IPS DF 6.9 (cell line): Measurements from ENCODE around the gene HES6.
A peak's percentile ranks its signal among the peaks of the same experiment; 100 is the strongest.

Experiments
- DNase-seq: peaks from one replicate; pipeline ENCODE4 v3.0.0-alpha.2; 2013; ENCODE audit warnings: low read depth, low spot score
- H3K27ac ChIP-seq: one replicate; pipeline ENCODE4 v1.5.1; 2013; ENCODE audit warnings: low read length, control low read depth
- H3K27me3 ChIP-seq: 2 replicates; pipeline ENCODE4 v1.6.1; 2013; ENCODE audit warnings: mild to moderate bottlenecking, low read length; ENCODE audit not compliant: control insufficient read depth, insufficient read depth
- H3K36me3 ChIP-seq: 2 replicates; pipeline ENCODE4 v1.6.1; 2013; ENCODE audit warnings: low read length; ENCODE audit not compliant: control insufficient read depth, insufficient read depth
- H3K4me1 ChIP-seq: 2 replicates; pipeline ENCODE4 v1.6.1; 2013; ENCODE audit warnings: low read length; ENCODE audit not compliant: control insufficient read depth, insufficient read depth
- H3K4me3 ChIP-seq: 2 replicates; pipeline ENCODE4 v1.5.1; 2013; ENCODE audit warnings: mild to moderate bottlenecking, low read length
- H3K9me3 ChIP-seq: 2 replicates; pipeline ENCODE4 v1.6.1; 2013; ENCODE audit warnings: low read length, inconsistent platforms; ENCODE audit not compliant: control insufficient read depth, insufficient read depth
- WGBS: extraction: QIAGEN DNeasy Blood & Tissue Kit; methylation state at CpG from one replicate; pipeline ENCODE4 v1.1.7; 2013; ENCODE audit warnings: mixed read lengths, missing lambda C conversion rate; ENCODE audit not compliant: insufficient read length, insufficient coverage; 5-methylcytosine and 5-hydroxymethylcytosine counted together

HES6 gene, protein sequence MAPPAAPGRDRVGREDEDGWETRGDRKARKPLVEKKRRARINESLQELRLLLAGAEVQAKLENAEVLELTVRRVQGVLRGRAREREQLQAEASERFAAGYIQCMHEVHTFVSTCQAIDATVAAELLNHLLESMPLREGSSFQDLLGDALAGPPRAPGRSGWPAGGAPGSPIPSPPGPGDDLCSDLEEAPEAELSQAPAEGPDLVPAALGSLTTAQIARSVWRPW

DNA sequence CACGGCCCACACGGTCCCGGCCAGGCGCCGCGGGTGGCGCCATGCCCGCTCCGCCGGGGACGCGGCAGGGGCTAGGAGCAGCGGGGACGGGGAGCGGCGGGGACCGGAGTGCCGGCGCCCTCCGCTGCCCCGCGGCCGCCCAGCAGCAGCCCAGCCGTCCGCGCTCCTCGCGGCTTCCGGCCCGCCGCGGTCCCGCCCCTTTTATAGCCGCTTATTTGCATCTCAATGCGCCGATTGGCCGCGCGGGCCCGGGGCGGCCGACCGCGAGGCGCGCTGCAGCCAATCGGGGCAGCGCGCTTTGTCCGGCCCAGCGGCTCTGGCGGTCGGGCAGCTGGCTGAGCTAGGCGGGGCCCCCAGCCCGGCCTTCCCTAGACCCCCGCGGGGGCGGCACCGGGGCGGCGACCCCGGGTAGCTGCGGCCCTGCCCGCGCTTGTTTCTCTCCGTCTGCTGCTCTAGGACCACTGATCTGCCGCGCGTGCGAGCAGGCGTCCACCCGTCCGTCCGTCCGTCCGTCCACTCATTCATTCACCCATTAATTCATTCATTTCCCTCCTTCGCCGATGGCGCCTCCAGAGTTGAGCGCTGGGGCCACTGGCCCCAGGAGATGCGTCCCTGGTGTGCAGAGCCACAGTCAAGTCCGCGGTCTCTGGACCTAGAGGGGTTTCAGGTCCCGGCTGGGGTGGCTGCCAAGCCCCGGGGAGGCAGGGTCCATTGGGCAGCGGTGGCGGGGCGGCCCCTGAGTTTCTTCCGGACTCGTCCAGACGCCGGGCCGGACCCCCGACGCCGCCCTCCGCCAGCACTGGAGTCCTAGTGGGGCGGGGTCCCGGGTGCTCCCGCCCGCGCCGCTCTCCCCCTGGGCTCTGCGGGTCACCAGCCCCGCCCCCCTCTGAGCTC, at the start of gene HES6:
Gene HES6, minus strand, starts transcription at position 176 of the 894 bp plus-strand sequence. Its CDS starts 133 bp downstream, at position 43.
- peak within 1 kb of the TSS; percentile 86 for H3K4me3 ChIP-seq
- DNase-seq, result peak; percentile 68
- no peaks in the 10 kb centered on the region for H3K9me3 ChIP-seq
- peaks cover 10% of the 10 kb centered on the region; the same call in 1 of the 2 replicates for H3K27me3 ChIP-seq
- H3K36me3 ChIP-seq, result no peaks in the 10 kb centered on the region
- no peak within 1 kb of the TSS for H3K27ac ChIP-seq
- no CpG with 5 or more reads among the region's 105 CpGs for WGBS
- H3K4me1 ChIP-seq, result peaks cover 2% of the 10 kb centered on the region

DNA sequence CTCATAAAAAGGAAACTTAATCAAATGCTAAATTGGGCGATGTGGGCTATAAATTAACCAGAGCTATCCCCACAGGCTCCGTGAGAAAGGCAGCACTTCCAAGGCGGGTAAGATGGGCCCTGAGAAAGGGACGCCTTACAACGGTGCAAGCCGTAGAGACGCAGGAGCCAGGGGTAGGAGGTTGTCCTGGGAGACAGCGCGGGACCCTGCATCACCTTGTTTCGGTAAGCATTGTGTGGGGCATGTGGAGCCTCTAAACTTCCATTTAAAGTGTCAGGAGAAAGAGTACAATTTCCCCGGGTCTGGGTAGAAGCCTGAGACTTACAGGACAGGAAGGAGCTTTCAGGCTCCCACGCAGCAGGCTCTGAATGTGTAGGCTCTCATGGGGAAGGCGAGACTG, 49.7 kb upstream of the HES6 start:
- DNase-seq, result no peak
- no peak overlapping the region for H3K27ac ChIP-seq
- no peaks in the 10 kb centered on the region for H3K27me3 ChIP-seq
- no peaks in the 10 kb centered on the region for H3K9me3 ChIP-seq
- H3K4me3 ChIP-seq, result peak overlapping the region; percentile 52; the same call in 1 of the 2 replicates
- peaks cover 2% of the 10 kb centered on the region; the same call in 1 of the 2 replicates for H3K4me1 ChIP-seq
- WGBS, result no CpG with 5 or more reads among the region's 13 CpGs
- H3K36me3 ChIP-seq, result no peaks in the 10 kb centered on the region

DNA sequence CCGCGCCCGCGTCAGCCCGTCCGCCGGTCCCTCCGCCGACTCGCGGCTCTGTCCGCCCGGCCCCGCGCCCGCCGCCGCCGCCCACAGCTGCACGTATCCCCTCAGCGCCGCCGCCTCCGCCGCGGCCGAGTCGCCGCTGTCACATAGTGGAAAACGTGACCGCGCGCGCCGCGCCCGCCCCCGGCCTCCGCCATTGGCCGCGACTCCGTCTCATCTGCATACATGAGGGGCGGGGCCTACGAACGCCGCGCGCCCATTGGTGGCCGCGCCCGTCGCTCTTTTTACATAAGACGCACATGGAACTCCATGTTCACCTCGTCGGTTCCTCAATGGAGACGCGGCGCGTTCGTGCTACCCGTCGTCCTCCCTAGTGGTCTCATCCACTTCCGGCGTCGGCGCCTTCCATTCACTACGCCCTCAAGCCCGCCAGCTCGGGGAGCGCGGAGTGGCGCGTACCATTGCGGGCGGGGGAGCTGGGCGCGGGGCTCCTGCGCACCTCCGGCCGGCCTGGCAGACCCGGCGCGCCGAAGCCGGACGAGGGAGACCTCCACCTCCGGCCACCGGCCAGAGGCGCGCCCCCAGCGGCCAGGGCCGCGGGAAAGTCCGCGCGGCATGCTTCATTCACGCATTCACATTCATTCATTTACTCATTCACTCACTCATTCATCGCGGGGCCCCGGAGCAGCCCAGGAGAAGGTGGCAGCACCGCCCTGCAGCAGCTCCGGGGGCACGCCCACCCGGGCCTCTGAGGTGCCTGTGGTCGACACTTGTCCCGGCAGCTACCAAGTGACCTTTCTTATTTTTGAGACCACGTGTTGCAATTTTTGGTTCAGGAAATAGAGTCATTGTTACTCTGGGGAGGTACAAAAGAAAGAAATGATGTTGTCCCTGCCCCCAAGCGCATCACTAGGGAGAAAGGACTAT, 49.1 kb upstream of the HES6 start:
- peaks cover 2% of the 10 kb centered on the region; the same call in 1 of the 2 replicates for H3K4me1 ChIP-seq
- no CpG with 5 or more reads among the region's 108 CpGs for WGBS
- H3K9me3 ChIP-seq, result no peaks in the 10 kb centered on the region
- H3K36me3 ChIP-seq, result no peaks in the 10 kb centered on the region
- H3K27me3 ChIP-seq, result no peaks in the 10 kb centered on the region
- no peak overlapping the region for H3K27ac ChIP-seq
- H3K4me3 ChIP-seq, result peak overlapping the region; percentile 52; the same call in 1 of the 2 replicates
- peak; percentile 98 for DNase-seq

DNA sequence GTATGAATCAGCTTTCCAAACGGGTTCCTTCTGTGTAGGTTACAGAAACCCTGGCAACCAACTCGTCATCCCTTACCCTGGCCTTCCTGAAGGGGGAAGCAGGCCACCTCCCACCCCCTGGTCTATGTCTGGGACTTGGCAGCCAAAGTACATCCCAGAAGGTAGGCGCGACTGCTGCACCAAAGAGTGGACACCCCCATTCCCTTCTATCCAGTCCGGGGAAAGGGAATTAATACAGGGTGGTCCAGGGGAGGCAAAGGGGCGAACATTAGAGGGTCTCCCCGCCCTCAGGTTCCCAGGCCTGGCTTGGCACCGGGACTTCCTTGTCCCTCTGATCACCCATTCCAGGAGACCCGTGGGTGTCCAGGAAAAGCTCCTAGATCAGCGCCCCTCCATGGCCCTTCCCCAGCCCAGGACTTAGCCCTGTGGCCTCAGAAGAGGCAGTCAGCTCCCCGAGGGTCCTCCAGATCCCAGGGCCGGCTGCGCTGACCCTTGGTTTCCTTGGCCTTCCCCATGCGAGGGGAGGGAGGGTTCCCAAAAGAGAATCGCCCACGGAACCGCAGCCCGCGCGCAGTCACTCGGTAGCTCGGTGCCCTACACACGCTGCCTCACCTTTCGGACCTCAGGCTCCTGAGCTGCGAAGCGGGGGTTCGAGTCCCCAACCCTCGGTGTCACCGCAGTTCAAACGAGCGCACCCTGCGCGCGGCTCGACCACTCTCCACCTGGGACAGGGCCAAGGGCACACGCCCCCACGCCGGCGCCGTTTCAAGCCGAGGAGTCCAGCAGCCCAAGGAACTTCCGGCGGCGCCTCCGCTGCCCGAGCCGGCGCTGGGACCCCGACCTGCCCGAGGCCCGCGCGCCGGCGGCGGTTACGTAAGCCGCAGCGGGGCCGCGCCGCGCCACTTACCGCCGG, 48.2 kb upstream of the HES6 start, which contains the start of gene PER2:
Gene PER2, minus strand, starts transcription at position 874 of the 913 bp plus-strand sequence. CDS start 10,674 bp downstream, outside the sequence.
- peak within 1 kb of the TSS; percentile 52; the same call in 1 of the 2 replicates for H3K4me3 ChIP-seq
- DNase-seq, result no peak
- H3K4me1 ChIP-seq, result peaks cover 2% of the 10 kb centered on the region; the same call in 1 of the 2 replicates
- H3K27me3 ChIP-seq, result no peaks in the 10 kb centered on the region
- H3K9me3 ChIP-seq, result no peaks in the 10 kb centered on the region
- H3K36me3 ChIP-seq, result no peaks in the 10 kb centered on the region
- no peak within 1 kb of the TSS for H3K27ac ChIP-seq
- no CpG with 5 or more reads among the region's 65 CpGs for WGBS

DNA sequence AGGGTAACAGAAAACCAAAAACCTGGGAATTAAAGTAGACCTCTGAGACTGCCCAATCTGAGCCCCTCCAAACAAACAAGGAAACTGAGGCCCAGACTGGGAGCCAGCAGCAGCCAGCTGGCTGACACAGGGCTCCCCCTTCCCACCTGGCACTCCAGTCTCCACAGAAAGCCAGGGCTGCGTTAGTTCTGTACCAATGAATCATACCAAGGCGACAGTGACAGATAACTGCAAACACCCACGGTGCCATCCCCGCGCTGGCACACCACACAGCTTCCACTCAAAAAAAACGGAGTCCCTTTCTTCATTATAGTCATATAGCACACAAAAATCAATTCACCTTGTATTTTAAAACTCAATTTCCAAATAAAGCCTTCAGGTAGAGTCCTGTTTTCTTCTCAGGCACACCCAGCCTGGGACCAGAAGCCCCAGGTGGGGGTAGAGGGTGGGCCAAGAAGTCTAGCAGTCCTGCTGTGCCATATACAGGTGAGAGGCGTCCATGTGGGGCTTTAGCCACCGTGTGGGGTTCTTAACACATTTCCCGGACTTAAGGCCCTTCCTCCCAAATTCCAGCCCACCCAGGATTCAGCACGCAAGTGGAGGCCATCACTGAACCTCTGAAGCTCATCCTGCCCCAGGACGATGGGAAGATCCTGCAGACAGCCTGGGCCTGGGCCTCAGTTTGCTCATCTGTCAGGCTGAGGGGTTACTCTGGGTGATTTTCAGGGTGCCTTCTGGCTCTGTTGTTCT, 47.3 kb upstream of the HES6 start:
- Histone ChIP-seq H3K36me3 (no peaks in the 10 kb centered on the region), H3K27me3 (no peaks in the 10 kb centered on the region), H3K9me3 (no peaks in the 10 kb centered on the region), H3K4me3 (no peak overlapping the region), H3K27ac (no peak overlapping the region), H3K4me1 (peaks cover 2% of the 10 kb centered on the region; the same call in 1 of the 2 replicates)
- no peak for DNase-seq
- whole genome bisulfite sequencing, result no CpG with 5 or more reads among the region's 11 CpGs

DNA sequence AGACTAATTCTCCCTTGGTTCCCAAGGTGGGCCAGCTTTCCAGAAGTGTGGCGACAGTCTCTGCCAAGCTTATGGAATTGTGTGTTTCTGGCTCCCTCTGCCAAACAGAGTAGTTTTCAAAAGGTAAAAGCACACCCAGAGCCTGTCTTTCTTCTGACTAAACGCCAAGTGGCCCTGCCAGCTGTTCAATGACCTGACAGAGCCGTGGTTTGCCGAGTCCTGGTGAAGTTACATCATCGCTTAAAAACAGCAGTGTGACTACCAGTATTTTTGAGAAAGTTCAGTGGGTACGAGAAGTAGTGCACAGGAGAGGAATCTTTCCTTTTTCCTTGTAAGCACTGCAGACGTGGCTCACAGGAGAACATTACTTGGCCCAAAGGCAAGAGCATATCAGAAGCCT, 46.7 kb upstream of the HES6 start:
- H3K36me3 ChIP-seq, result no peaks in the 10 kb centered on the region
- H3K4me1 ChIP-seq, result peaks cover 2% of the 10 kb centered on the region; the same call in 1 of the 2 replicates
- H3K9me3 ChIP-seq, result no peaks in the 10 kb centered on the region
- no peak overlapping the region for H3K4me3 ChIP-seq
- H3K27me3 ChIP-seq, result no peaks in the 10 kb centered on the region
- no peak overlapping the region for H3K27ac ChIP-seq
- WGBS, result no CpG with 5 or more reads among the region's 7 CpGs
- DNase-seq, result no peak

DNA sequence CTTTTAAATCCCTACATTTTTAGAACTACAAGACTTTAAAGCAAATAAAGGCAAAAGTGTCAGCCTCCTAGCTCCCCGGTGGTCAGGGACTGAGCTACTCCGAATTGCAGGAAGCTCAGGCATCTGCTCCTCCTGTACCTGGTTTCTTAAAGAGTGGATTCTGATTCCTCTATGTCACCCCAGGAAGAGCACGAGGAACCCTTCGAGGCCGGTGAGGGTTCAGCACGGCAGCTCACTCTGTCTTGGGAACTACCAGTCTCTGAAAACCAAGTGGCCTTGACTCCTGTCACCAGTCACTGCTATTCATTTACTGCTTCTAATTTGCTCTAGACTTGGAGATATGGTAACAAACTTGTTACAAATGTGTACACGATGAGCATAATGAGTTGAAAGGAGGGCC, 46.3 kb upstream of the HES6 start:
- H3K9me3 ChIP-seq, result no peaks in the 10 kb centered on the region
- no peak overlapping the region for H3K4me3 ChIP-seq
- H3K27ac ChIP-seq, result no peak overlapping the region
- no peak for DNase-seq
- WGBS, result no CpG with 5 or more reads among the region's 7 CpGs
- H3K4me1 ChIP-seq, result peaks cover 2% of the 10 kb centered on the region; the same call in 1 of the 2 replicates
- H3K27me3 ChIP-seq, result no peaks in the 10 kb centered on the region
- no peaks in the 10 kb centered on the region for H3K36me3 ChIP-seq

DNA sequence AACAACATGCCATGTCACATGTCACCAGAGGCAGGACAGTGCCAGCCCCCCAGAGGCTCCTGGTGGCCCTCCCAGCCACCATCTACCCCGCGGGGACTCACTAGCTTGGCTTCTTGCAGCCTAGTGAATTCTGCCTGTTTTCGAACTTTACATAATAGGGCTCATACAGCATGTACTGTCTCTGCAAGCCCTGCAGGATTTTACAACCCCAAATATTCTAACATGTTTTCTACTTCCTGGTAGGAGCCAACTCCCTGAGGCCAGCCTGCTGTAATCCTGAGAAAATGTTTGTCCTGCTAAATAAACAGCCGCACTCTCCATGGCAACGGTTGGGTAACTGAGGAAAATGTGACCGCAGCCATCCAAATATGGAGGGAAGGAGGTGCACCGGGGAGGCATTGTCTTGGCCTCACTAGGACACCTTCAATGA, 45.8 kb upstream of the HES6 start:
- Histone ChIP-seq H3K27me3 (no peaks in the 10 kb centered on the region), H3K4me3 (no peak overlapping the region), H3K9me3 (no peaks in the 10 kb centered on the region), H3K4me1 (peaks cover 2% of the 10 kb centered on the region; the same call in 1 of the 2 replicates), H3K36me3 (no peaks in the 10 kb centered on the region), H3K27ac (no peak overlapping the region)
- DNase-seq, result no peak
- WGBS, result no CpG with 5 or more reads among the region's 7 CpGs
